Dendritic cell treated with granulocyte-macrophage colony-stimulating factor and Interleukin-4, amounts not matched to agents 40 ng/mL and 50 ng/mL, for 4 days (primary cell): ENCODE measurements around the gene LRRC8D.

Source experiments
- H3K27ac Mint-ChIP-seq: one replicate; pipeline ENCODE4 v1.8.0; 2022; ENCODE audit warnings: mild to moderate bottlenecking, mixed read lengths
- H3K27me3 Mint-ChIP-seq: one replicate; pipeline ENCODE4 v1.8.0; 2022; ENCODE audit warnings: mild to moderate bottlenecking, mixed read lengths
- H3K36me3 Mint-ChIP-seq: one replicate; pipeline ENCODE4 v1.8.0; 2022; ENCODE audit warnings: low read depth, mixed read lengths
- H3K4me1 Mint-ChIP-seq: one replicate; pipeline ENCODE4 v1.8.0; 2022; ENCODE audit warnings: low read depth, mixed read lengths
- H3K4me3 Mint-ChIP-seq: one replicate; pipeline ENCODE4 v1.8.0; 2022; ENCODE audit warnings: mild to moderate bottlenecking, moderate library complexity, mixed read lengths
- H3K9me3 Mint-ChIP-seq: one replicate; pipeline ENCODE4 v1.8.0; 2022; ENCODE audit warnings: mixed read lengths
- intact Hi-C: fragments of 100-400 bp; cut with micrococcal nuclease; formaldehyde crosslinking; loops from one replicate; pipeline ENCODE4 v1.15.0; 2022

LRRC8D gene

DNA sequence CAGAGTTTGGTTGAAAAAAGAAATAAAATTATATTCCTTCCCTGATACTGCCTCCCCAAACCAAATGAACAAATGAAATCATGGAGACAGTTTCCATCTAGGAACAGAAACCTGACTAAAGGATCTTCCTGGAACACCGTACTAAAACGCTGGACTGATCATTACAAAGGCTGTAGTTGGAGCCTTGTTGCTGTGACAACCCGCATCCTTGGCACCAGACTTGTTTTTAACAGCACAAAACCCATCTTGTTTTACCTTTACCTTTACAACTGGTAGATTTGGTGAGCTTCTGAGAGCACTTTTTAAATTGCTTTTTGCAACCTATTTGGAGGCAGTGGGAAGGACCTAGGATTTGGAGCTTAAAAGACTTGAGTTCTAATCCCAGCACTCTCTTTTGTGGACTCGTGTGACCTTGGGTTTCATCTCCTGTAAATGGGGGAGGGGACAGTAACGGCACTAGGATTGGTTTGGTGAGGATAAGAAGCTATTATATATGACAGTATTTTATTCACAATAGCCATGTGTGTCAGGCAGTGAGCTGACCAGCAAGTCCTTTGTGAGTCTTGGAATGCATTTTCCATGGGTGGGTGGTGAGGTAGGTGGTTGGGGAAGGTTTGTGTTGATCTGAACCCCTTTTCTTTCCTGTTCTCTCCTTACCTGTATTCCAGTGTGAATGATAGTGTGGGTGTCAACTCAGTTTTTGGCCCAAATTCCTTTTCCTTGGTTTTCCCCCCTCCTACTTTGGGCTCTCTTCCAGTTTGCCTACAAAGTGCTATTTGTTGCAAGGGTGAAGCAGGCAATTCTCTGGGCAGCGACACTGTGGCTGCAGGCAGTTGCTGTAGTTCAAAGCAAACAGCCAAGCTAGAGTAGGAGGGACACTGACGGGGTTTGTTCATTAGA, 12.6 kb downstream of the LRRC8D start:
- Mint-ChIP-seq H3K4me3 (peak overlapping the region; percentile 6), H3K4me1 (peaks cover 73% of the 10 kb centered on the region), H3K9me3 (no peaks in the 10 kb centered on the region), H3K36me3 (peaks cover 2% of the 10 kb centered on the region), H3K27me3 (no peaks in the 10 kb centered on the region), H3K27ac (peak overlapping the region; percentile 34)
- intact Hi-C loops, result no loop called here

DNA sequence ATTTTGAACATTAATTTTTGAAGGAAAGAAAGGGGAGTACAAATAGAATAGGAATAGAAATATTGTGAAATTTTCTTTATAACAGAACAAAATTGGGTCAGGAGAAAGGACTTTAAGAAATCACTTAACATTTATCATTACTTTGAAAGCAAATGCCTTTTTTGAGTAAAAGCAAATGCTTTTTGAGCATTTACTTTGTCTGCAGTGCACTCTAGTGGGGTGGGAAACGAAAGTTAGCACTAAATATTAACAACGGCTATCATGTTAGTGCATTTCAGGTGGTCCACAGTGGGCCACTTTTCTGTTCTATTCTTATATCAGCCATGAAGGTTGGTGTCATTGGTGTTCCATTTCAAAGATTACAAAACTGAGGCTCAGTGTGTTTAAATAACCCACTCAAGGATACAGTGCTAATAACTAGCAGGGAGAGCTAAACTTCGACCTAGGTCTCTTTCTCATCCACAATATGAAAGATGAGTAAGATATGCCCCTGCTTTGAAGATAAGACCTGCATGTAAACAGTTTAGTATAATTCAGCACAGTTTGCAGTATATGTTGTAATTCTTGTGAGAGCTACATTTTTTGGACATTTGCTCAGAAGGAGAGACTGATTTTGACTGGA, 13.4 kb downstream of the LRRC8D start:
- no peaks in the 10 kb centered on the region for H3K27me3 Mint-ChIP-seq
- no peak overlapping the region for H3K4me3 Mint-ChIP-seq
- H3K4me1 Mint-ChIP-seq, result peaks cover 68% of the 10 kb centered on the region
- H3K36me3 Mint-ChIP-seq, result peaks cover 2% of the 10 kb centered on the region
- no peaks in the 10 kb centered on the region for H3K9me3 Mint-ChIP-seq
- no peak overlapping the region for H3K27ac Mint-ChIP-seq
- intact Hi-C loops, result no loop called here

DNA sequence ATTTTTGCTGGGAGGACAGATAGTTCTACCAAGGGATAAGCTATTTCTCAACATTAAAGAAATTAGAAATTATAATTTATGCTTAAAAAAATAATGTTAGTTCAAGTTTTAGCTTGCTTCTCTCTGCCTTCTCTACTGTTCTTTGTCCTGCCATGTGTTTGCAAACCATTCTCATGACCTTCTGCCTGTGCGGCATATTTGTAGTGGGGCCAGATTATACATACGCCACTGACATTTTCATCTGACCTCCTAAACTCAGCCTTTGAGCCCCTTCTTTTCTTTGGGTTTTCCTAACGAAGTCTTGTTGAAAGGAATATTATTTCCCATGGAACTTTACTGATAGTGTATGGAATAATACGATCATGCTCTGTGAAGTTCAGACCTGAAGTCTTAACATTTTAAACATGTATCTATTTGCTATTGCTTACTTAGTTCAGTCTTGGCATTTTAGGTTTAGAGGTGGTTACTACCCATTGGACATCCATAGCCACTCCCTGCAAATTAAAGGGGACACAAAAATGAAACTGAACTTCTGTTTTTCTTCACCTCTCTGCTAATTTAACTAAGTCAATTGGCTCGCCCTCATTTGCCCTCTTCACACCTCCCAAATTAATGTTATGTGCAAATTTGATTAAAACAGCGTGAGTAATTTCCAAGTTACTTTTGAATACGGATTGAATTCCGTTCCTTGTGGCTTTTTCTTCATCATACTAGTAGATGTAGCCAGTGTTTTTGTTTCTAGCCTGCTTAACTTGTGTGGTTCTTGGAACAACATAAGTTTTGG, 15.6 kb downstream of the LRRC8D start:
- H3K4me1 Mint-ChIP-seq, result peaks cover 57% of the 10 kb centered on the region
- H3K9me3 Mint-ChIP-seq, result no peaks in the 10 kb centered on the region
- intact Hi-C loops, result no loop called here
- no peak overlapping the region for H3K4me3 Mint-ChIP-seq
- peaks cover 12% of the 10 kb centered on the region for H3K36me3 Mint-ChIP-seq
- no peak overlapping the region for H3K27ac Mint-ChIP-seq
- no peaks in the 10 kb centered on the region for H3K27me3 Mint-ChIP-seq

DNA sequence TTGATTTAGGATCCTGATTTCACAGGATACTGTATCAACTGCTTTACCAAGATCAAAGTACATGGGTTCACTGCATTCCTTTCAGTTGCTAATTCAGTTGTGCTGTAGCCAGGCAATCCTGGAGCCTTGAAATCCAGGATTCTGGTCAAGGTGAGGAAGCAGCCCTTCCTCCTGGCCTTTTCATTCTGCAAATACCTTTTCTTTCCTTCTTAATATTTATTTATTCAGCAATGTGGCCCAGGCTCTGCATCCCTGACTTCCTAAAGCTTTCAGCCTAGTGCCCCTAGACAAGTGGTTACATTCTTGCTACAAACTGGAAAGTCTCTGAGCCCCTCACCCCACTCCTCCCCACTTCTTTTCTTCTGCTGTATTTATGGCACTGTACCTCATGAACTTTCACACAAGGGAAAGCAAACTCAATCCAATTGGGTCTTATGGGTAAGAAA, 16.2 kb downstream of the LRRC8D start:
- peaks cover 12% of the 10 kb centered on the region for H3K36me3 Mint-ChIP-seq
- H3K4me1 Mint-ChIP-seq, result peaks cover 56% of the 10 kb centered on the region
- intact Hi-C loops, result no loop called here
- H3K27me3 Mint-ChIP-seq, result no peaks in the 10 kb centered on the region
- no peak overlapping the region for H3K4me3 Mint-ChIP-seq
- no peak overlapping the region for H3K27ac Mint-ChIP-seq
- H3K9me3 Mint-ChIP-seq, result no peaks in the 10 kb centered on the region

DNA sequence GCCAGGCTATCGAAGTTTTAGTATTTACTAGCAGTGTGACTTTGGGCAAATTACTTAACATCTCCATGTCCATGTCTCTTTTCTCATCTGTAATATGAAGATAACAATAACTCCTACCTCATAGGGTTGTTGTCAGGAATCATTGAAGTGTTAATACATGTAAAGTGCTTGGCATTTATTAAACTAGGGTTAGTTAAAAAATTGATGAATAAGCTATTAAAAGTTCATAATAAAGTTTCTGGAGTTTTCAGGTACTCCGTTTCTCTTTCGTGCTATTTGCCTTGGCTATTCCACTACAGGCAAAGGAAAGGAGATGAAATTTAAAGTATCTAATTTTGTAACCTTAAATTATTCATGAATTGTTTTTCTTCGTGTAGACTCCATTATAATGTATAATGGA, 16.7 kb downstream of the LRRC8D start:
- H3K9me3 Mint-ChIP-seq, result no peaks in the 10 kb centered on the region
- peaks cover 12% of the 10 kb centered on the region for H3K36me3 Mint-ChIP-seq
- intact Hi-C loops, result no loop called here
- no peak overlapping the region for H3K27ac Mint-ChIP-seq
- no peaks in the 10 kb centered on the region for H3K27me3 Mint-ChIP-seq
- H3K4me3 Mint-ChIP-seq, result no peak overlapping the region
- H3K4me1 Mint-ChIP-seq, result peaks cover 56% of the 10 kb centered on the region

DNA sequence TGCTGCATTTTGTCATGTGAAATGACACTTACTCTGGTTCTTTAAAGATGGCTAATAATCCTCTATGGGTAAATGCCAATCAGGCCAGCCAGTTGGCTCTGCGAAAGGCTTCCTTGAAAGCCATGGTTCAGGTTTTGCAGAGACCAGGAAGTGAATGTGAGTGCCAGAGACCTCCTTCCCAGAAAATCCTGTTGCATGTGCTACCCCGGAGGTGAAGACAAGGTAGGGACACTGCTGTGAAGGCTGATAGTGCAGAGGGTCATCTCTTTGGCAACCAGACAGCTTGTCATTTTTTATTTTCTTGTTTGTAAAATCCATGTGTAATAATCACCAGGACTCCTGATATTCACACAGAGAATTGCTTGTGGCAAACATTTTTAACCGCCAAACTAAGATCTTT, 18.7 kb downstream of the LRRC8D start:
- Mint-ChIP-seq H3K36me3 (peaks cover 24% of the 10 kb centered on the region), H3K4me3 (no peak overlapping the region), H3K27me3 (no peaks in the 10 kb centered on the region), H3K4me1 (peaks cover 53% of the 10 kb centered on the region), H3K27ac (no peak overlapping the region), H3K9me3 (no peaks in the 10 kb centered on the region)
- intact Hi-C loops, result no loop called here

DNA sequence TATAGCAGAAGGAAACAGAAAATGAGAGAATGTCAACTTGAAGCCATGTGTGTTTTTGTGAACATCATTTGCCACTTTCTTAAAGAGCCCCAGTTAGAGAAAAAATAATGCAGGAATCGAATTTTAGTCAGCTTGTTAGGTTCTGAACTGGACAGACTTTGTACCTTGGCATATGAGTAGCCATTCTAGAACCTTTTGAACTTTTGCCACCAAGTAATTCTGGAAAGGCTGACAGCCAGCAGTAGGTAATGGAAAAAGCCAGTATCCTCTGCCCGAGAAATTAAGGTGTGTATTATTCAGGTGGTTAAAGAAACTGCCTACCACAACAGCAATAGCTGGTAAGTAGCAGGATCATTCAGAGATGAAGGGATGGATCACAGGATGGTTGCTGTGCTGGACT, 20.7 kb downstream of the LRRC8D start:
- Mint-ChIP-seq H3K27me3 (no peaks in the 10 kb centered on the region), H3K27ac (no peak overlapping the region), H3K4me1 (peaks cover 42% of the 10 kb centered on the region)

DNA sequence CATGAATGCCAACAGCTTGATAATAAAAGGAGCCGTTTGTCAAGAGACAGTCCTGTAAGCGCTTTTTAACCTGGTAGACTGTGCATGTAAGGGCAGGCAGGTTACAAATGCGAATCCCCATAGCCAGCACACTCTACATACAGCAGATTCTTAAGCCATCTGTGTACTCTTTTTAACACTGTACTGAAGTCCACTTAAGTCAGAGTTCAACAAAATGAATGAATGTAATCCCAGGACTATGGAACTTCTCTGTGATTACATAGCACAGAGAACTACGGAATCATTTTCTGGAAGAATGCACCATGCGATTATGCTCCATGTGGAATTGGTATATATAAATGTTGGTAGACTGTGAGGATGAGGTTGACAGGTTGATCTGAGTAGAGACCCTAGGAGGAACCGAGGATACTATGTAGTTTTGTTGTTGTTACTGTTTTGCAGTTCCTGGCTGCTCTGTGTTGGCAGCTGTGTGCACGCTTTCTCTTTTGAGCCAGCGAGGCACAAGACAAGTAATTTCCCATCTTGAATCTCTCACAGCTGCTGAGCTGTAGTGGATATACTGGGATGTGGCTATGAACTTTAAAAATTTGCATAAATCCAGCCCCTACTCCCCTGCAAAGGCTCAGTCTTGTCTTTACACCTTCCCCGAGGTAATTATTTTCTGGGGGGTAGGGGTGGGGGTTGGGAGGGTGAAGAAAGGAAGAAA, 21.9 kb downstream of the LRRC8D start:
- peak overlapping the region; percentile 86 for H3K27ac Mint-ChIP-seq
- H3K9me3 Mint-ChIP-seq, result no peaks in the 10 kb centered on the region
- no peaks in the 10 kb centered on the region for H3K27me3 Mint-ChIP-seq
- H3K36me3 Mint-ChIP-seq, result peaks cover 44% of the 10 kb centered on the region
- H3K4me1 Mint-ChIP-seq, result peaks cover 39% of the 10 kb centered on the region
- H3K4me3 Mint-ChIP-seq, result peak overlapping the region; percentile 90
- intact Hi-C loops, result loop anchor here (1.0 to 5.0 kb wide), 3 partner anchors 21 to 144 kb away; partner anchors contain the start of gene LRRC8D

More for the DNA sequence above, 20.7 kb downstream of the LRRC8D start:
- Mint-ChIP-seq H3K36me3 (peaks cover 44% of the 10 kb centered on the region), H3K9me3 (no peaks in the 10 kb centered on the region), H3K4me3 (no peak overlapping the region)
- intact Hi-C loops, result loop anchor here (5.0 kb wide), 1 partner anchor 34 kb away; no protein-coding TSS in a partner anchor

DNA sequence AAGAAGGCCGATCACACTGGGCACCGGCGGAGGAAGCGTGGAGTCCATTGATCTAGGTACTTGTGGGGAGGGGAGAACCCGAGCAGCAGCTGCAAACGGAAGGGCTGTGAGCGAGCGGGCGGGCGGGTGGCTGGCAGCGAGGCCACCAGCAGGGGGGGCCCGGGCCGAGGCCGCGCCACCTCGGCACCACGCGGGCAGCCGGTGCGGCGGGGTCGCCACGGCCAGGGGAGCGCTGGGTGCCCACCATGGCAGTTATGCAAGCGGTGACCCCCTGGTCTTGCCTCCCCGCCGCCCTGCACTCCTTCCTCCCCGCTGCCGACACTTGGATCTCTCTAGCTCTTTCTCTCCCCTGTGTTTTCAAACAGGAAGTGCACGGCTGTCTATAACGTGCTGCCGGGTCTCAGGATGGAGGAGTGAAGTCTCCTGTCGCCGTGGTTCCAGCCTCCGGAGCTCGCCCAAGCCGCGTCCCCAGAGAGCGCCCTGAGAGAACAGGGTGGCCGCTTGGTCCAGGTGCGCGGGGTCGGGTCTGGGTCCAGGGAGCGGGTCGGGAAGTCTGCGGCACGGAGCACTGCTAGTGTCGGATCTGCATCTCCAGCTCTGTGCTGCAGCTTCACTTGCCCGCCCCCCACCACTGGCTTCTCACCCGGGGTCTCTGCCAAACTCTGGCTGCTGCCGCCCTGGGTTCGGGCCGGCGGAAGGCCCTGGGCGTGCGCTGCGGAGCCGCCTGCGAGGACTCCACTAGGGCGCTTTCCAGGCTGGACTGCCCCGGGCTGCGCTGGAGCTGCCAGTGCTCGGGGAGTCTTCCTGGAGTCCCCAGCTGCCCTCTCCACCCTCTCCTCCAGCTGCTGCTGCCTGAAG, 22.7 kb downstream of the LRRC8D start:
- intact Hi-C loops, result loop anchor here (1.0 to 5.0 kb wide), 3 partner anchors 22 to 143 kb away; partner anchors contain the start of gene LRRC8D
- H3K27ac Mint-ChIP-seq, result peak overlapping the region; percentile 86
- peaks cover 34% of the 10 kb centered on the region for H3K4me1 Mint-ChIP-seq
- H3K36me3 Mint-ChIP-seq, result peaks cover 52% of the 10 kb centered on the region
- H3K4me3 Mint-ChIP-seq, result peak overlapping the region; percentile 90
- no peaks in the 10 kb centered on the region for H3K9me3 Mint-ChIP-seq
- no peaks in the 10 kb centered on the region for H3K27me3 Mint-ChIP-seq

DNA sequence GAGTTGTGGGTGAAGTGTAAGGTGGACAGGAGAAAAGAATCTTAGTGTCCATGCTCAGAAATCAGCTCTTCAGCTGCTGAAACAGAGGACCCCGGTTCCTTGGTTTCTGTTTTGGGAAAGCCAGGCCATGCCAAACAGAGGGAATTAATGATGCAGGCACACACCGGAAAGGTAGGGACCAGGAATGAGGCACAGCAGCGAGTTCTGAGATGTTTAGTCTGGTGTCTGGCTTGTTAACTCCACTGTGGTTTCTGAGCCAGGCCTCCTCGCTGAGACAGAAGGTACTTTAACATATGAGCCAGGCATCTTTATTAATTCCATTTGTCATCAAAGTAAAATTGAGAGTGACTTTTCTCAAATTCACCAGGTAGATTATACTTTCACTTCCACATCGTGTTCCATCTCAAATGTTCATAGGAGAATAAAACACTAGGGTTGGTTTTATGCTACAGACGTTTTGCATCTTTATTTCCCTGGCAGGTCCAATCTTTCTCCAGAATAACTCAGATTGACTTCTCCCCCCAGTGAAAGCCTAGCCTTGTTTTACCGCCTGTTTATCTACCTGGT, 23.5 kb downstream of the LRRC8D start:
- H3K4me3 Mint-ChIP-seq, result peak overlapping the region; percentile 90
- peaks cover 57% of the 10 kb centered on the region for H3K36me3 Mint-ChIP-seq

DNA sequence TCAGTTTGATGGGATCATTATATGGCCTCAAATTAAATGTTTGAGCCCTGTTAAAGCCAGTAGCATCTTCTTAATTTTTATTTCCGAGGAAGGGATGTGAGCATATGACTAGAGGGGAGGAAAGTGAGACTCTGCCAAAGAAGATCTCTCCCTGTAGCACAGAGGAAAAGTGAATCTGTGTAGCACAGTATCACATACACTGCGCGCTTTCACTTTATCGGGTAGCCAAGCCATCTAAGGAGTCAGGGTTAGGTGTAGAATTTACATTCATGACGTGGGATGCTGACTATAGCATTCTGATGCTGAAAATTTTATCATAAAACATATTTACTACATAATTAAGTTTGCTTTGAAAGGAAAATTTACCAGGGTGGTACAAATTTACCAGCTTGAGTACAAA, 24.0 kb downstream of the LRRC8D start:
- Mint-ChIP-seq H3K4me1 (peaks cover 34% of the 10 kb centered on the region), H3K27ac (no peak overlapping the region), H3K4me3 (no peak overlapping the region), H3K9me3 (no peaks in the 10 kb centered on the region), H3K27me3 (no peaks in the 10 kb centered on the region), H3K36me3 (peaks cover 57% of the 10 kb centered on the region)
- intact Hi-C loops, result loop anchor here (5.0 kb wide), 1 partner anchor 38 kb away; no protein-coding TSS in a partner anchor

More for the DNA sequence above, 23.5 kb downstream of the LRRC8D start:
- intact Hi-C loops, result loop anchor here (5.0 kb wide), 1 partner anchor 37 kb away; no protein-coding TSS in a partner anchor
- Mint-ChIP-seq H3K9me3 (no peaks in the 10 kb centered on the region), H3K27ac (peak overlapping the region; percentile 86), H3K27me3 (no peaks in the 10 kb centered on the region), H3K4me1 (peaks cover 34% of the 10 kb centered on the region)

DNA sequence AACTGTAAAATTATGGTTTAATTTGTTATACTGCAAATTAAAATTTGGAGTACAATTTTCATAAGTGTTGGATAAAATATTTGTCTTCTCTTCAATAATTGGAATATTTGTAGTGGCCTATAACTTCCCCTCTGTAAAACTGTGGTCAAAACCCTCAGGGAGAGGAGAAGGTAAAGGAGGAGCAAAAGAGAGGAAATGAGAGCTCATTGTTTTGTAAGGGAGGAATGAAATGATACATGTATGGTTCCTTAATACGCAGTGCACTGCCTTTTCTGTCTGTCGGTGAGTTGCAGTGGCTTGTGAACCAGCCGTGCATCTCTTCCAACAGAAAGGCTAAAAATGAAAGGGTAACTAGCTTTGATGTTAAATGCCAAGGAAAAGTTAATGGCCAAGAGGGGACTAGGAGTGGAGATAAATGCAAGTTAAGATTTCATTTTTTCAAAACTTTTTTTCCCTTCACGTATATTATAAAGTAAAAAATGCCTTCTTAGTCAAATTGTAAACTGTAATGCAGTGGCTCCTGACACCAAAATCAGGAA, 26.4 kb downstream of the LRRC8D start:
- H3K4me3 Mint-ChIP-seq, result no peak overlapping the region
- H3K9me3 Mint-ChIP-seq, result no peaks in the 10 kb centered on the region
- H3K27me3 Mint-ChIP-seq, result no peaks in the 10 kb centered on the region
- H3K27ac Mint-ChIP-seq, result no peak overlapping the region
- H3K4me1 Mint-ChIP-seq, result peaks cover 35% of the 10 kb centered on the region
- peaks cover 72% of the 10 kb centered on the region for H3K36me3 Mint-ChIP-seq
- intact Hi-C loops, result no loop called here
